Ishikawa (cell line): ENCODE results near the gene ENDOG.

ENCODE experiments used
- CEBPB ChIP-seq: IDR thresholded peaks from 2 replicates; pipeline ENCODE4 v1.6.1; 2012
- CREB1 ChIP-seq: IDR thresholded peaks from 2 replicates; pipeline ENCODE4 v1.6.1; 2012; ENCODE audit warnings: low read depth
- EGR1 ChIP-seq: IDR thresholded peaks from 2 replicates; pipeline ENCODE4 v1.6.1; 2012
- EP300 ChIP-seq: IDR thresholded peaks from 2 replicates; pipeline ENCODE4 v1.6.1; 2012; ENCODE audit warnings: borderline replicate concordance
- FOXM1 ChIP-seq: IDR thresholded peaks from 2 replicates; pipeline ENCODE4 v1.6.1; 2012; ENCODE audit warnings: low read depth, borderline replicate concordance
- NFIC ChIP-seq: IDR thresholded peaks from 2 replicates; pipeline ENCODE4 v1.6.1; 2012
- RAD21 ChIP-seq: IDR thresholded peaks from 2 replicates; pipeline ENCODE4 v1.6.1; 2012; ENCODE audit warnings: low read depth
- TAF1 ChIP-seq: IDR thresholded peaks from 2 replicates; pipeline ENCODE4 v1.6.1; 2012; ENCODE audit warnings: low read depth, mild to moderate bottlenecking
- TCF12 ChIP-seq: IDR thresholded peaks from 2 replicates; pipeline ENCODE4 v1.6.1; 2012; ENCODE audit warnings: low read depth
- TEAD4 ChIP-seq: IDR thresholded peaks from 2 replicates; pipeline ENCODE4 v1.6.1; 2012
- YY1 ChIP-seq: IDR thresholded peaks from 2 replicates; pipeline ENCODE4 v1.6.1; 2012; ENCODE audit warnings: low read depth
- ZBTB7A ChIP-seq: IDR thresholded peaks from 2 replicates; pipeline ENCODE4 v1.6.1; 2012; ENCODE audit warnings: low read depth
- TF ChIP-seq, protein P1 (sequence below): IDR thresholded peaks from 2 replicates; pipeline ENCODE4 v1.6.1; 2012; ENCODE audit warnings: low read depth, mild to moderate bottlenecking
- TF ChIP-seq, protein P2 (sequence below): IDR thresholded peaks from 2 replicates; pipeline ENCODE4 v1.6.1; 2012
- TF ChIP-seq, protein P3 (sequence below): IDR thresholded peaks from 2 replicates; pipeline ENCODE4 v1.6.1; 2012

Gene ENDOG

GRCh38 chr9:128773049-128773448 lies 45.3 kb upstream of the ENDOG start:
- no peak for TF ChIP-seq ZBTB7A
- no peak for TF ChIP-seq CREB1
- TF ChIP-seq, protein P1, sequence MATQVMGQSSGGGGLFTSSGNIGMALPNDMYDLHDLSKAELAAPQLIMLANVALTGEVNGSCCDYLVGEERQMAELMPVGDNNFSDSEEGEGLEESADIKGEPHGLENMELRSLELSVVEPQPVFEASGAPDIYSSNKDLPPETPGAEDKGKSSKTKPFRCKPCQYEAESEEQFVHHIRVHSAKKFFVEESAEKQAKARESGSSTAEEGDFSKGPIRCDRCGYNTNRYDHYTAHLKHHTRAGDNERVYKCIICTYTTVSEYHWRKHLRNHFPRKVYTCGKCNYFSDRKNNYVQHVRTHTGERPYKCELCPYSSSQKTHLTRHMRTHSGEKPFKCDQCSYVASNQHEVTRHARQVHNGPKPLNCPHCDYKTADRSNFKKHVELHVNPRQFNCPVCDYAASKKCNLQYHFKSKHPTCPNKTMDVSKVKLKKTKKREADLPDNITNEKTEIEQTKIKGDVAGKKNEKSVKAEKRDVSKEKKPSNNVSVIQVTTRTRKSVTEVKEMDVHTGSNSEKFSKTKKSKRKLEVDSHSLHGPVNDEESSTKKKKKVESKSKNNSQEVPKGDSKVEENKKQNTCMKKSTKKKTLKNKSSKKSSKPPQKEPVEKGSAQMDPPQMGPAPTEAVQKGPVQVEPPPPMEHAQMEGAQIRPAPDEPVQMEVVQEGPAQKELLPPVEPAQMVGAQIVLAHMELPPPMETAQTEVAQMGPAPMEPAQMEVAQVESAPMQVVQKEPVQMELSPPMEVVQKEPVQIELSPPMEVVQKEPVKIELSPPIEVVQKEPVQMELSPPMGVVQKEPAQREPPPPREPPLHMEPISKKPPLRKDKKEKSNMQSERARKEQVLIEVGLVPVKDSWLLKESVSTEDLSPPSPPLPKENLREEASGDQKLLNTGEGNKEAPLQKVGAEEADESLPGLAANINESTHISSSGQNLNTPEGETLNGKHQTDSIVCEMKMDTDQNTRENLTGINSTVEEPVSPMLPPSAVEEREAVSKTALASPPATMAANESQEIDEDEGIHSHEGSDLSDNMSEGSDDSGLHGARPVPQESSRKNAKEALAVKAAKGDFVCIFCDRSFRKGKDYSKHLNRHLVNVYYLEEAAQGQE, result no peak
- no peak for TF ChIP-seq TCF12
- TF ChIP-seq RAD21, result no peak
- no peak for TF ChIP-seq YY1
- TF ChIP-seq EP300, result no peak
- no peak for TF ChIP-seq FOXM1

DNA sequence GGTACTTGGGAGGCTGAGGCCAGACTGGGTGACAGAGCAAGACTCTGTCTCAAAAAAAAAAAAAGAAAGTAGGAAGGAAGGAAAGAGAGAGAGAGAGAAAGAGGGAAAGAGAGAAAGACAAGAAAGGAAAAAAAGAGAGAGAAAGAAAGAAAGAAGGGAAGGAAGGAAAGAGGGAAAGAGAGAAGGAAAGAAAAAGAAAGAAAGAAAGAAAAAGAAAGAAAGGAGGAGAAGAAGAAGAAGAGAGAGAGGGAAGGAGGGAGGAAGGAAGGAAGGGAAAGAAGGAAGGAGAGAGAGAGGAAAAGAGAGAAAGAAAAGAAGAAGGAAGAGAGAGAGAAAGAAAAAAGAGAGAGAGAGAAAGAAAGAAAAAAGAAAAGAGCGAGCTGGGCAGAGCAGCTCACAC lies 43.5 kb upstream of the ENDOG start:
- no peak for TF ChIP-seq TCF12
- TF ChIP-seq YY1, result no peak
- TF ChIP-seq, protein P2, sequence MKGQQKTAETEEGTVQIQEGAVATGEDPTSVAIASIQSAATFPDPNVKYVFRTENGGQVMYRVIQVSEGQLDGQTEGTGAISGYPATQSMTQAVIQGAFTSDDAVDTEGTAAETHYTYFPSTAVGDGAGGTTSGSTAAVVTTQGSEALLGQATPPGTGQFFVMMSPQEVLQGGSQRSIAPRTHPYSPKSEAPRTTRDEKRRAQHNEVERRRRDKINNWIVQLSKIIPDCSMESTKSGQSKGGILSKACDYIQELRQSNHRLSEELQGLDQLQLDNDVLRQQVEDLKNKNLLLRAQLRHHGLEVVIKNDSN, result no peak
- TF ChIP-seq RAD21, result no peak
- TF ChIP-seq, protein P3, sequence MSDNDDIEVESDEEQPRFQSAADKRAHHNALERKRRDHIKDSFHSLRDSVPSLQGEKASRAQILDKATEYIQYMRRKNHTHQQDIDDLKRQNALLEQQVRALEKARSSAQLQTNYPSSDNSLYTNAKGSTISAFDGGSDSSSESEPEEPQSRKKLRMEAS, result no peak
- TF ChIP-seq CEBPB, result no peak
- TF ChIP-seq, protein P1, result no peak
- no peak for TF ChIP-seq TAF1
- TF ChIP-seq FOXM1, result no peak
- TF ChIP-seq TEAD4, result no peak
- TF ChIP-seq CREB1, result no peak
- no peak for TF ChIP-seq NFIC
- TF ChIP-seq ZBTB7A, result no peak
- no peak for TF ChIP-seq EGR1
- no peak for TF ChIP-seq EP300

GRCh38 chr9:128781187-128782070 lies 36.9 kb upstream of the ENDOG start:
- TF ChIP-seq TEAD4 (no peak), TCF12 (no peak), EP300 (no peak), ZBTB7A (no peak), CREB1 (no peak), YY1 (no peak), TAF1 (no peak), RAD21 (no peak), CEBPB (no peak), EGR1 (no peak), NFIC (no peak), FOXM1 (no peak)
- TF ChIP-seq, protein P3, result no peak
- TF ChIP-seq, protein P1, result no peak
- TF ChIP-seq, protein P2, result no peak

GRCh38 chr9:128782669-128783068 lies 35.6 kb upstream of the ENDOG start:
- TF ChIP-seq EGR1 (no peak), FOXM1 (no peak), CEBPB (no peak), CREB1 (no peak), RAD21 (no peak), EP300 (no peak), TCF12 (no peak), TAF1 (no peak), YY1 (no peak)
- TF ChIP-seq, protein P3, result no peak
- TF ChIP-seq, protein P2, result no peak
